ENCODE results near the gene ATP12A.

The ATP12A gene

GRCh38 chr13:24738366-24738847 is 58.2 kb downstream of the ATP12A start:
- no peak for DNase-seq

- no peak for DNase-seq
Observed at GRCh38 chr13:24740014-24740890, 60.0 kb downstream of the ATP12A start.

GRCh38 chr13:24741016-24741662 is 60.9 kb downstream of the ATP12A start:
- DNase-seq = no peak

- DNase-seq = no peak
Observed at GRCh38 chr13:24741791-24742190, 61.6 kb downstream of the ATP12A start.

GRCh38 chr13:24742294-24742693 is 62.1 kb downstream of the ATP12A start:
- no peak for DNase-seq

GRCh38 chr13:24742977-24743376 is 62.8 kb downstream of the ATP12A start:
- DNase-seq = no peak

GRCh38 chr13:24744247-24744646 is 64.0 kb downstream of the ATP12A start:
- no peak for DNase-seq

GRCh38 chr13:24745516-24745860 is 65.3 kb downstream of the ATP12A start:
- no peak for DNase-seq

GRCh38 chr13:24745861-24746617 is 65.8 kb downstream of the ATP12A start:
- DNase-seq = no peak

- no peak for DNase-seq
Observed at GRCh38 chr13:24746618-24747247, 66.5 kb downstream of the ATP12A start.

- DNase-seq = no peak
Observed at GRCh38 chr13:24747248-24748060, 67.2 kb downstream of the ATP12A start.

- no peak for DNase-seq
Observed at GRCh38 chr13:24748061-24748400, 67.8 kb downstream of the ATP12A start.

GRCh38 chr13:24759197-24759596 is 79.0 kb downstream of the ATP12A start:
- DNase-seq = no peak

All from CD4-positive, alpha-beta T cell treated with Interleukin-17A for 1 hour (primary cell).